ENCODE results near the gene GMDS.

The GMDS gene

GRCh38 chr6:2077826-2078225 is 167.6 kb downstream of the GMDS start:
- Histone ChIP-seq H3K9ac (ENCODE audit: low read length) (no peak overlapping the region), H3K27ac (ENCODE audit: low read depth, low read length) (no peak overlapping the region), H3K27me3 (ENCODE audit: control insufficient read depth in 1 of 2, insufficient read depth in 2 of 2, low read length in 2 of 2) (no peaks in the 10 kb centered on the region), H3K9me3 (ENCODE audit: low read length) (no peaks in the 10 kb centered on the region), H3K4me1 (ENCODE audit: insufficient read depth, low read length) (no peaks in the 10 kb centered on the region), H3K36me3 (ENCODE audit: insufficient read depth, low read length) (no peaks in the 10 kb centered on the region), H3K4me3 (ENCODE audit: low read depth in 1 of 2, low read length in 2 of 2) (no peak overlapping the region)

GRCh38 chr6:2073476-2073875 is 171.9 kb downstream of the GMDS start:
- no peaks in the 10 kb centered on the region for H3K27me3 ChIP-seq (ENCODE audit: control insufficient read depth in 1 of 2, insufficient read depth in 2 of 2, low read length in 2 of 2)
- no peak overlapping the region for H3K27ac ChIP-seq (ENCODE audit: low read depth, low read length)
- no peaks in the 10 kb centered on the region for H3K4me1 ChIP-seq (ENCODE audit: insufficient read depth, low read length)
- no peaks in the 10 kb centered on the region for H3K36me3 ChIP-seq (ENCODE audit: insufficient read depth, low read length)
- H3K4me3 ChIP-seq (ENCODE audit: low read depth in 1 of 2, low read length in 2 of 2) = no peak overlapping the region
- no peaks in the 10 kb centered on the region for H3K9me3 ChIP-seq (ENCODE audit: low read length)
- no peak overlapping the region for H3K9ac ChIP-seq (ENCODE audit: low read length)

GRCh38 chr6:2072453-2072852 is 173.0 kb downstream of the GMDS start:
- no peak overlapping the region for H3K27ac ChIP-seq (ENCODE audit: low read depth, low read length)
- no peak overlapping the region for H3K9ac ChIP-seq (ENCODE audit: low read length)
- no peaks in the 10 kb centered on the region for H3K9me3 ChIP-seq (ENCODE audit: low read length)
- H3K36me3 ChIP-seq (ENCODE audit: insufficient read depth, low read length) = no peaks in the 10 kb centered on the region
- H3K4me3 ChIP-seq (ENCODE audit: low read depth in 1 of 2, low read length in 2 of 2) = no peak overlapping the region
- H3K4me1 ChIP-seq (ENCODE audit: insufficient read depth, low read length) = no peaks in the 10 kb centered on the region
- no peaks in the 10 kb centered on the region for H3K27me3 ChIP-seq (ENCODE audit: control insufficient read depth in 1 of 2, insufficient read depth in 2 of 2, low read length in 2 of 2)

- H3K27ac ChIP-seq (ENCODE audit: low read depth, low read length) = no peak overlapping the region
- no peaks in the 10 kb centered on the region for H3K27me3 ChIP-seq (ENCODE audit: control insufficient read depth in 1 of 2, insufficient read depth in 2 of 2, low read length in 2 of 2)
- H3K36me3 ChIP-seq (ENCODE audit: insufficient read depth, low read length) = no peaks in the 10 kb centered on the region
- no peak overlapping the region for H3K4me3 ChIP-seq (ENCODE audit: low read depth in 1 of 2, low read length in 2 of 2)
- no peaks in the 10 kb centered on the region for H3K9me3 ChIP-seq (ENCODE audit: low read length)
- no peak overlapping the region for H3K9ac ChIP-seq (ENCODE audit: low read length)
- no peaks in the 10 kb centered on the region for H3K4me1 ChIP-seq (ENCODE audit: insufficient read depth, low read length)
Observed at GRCh38 chr6:2063547-2063946, 181.9 kb downstream of the GMDS start.

- Histone ChIP-seq H3K4me1 (ENCODE audit: insufficient read depth, low read length) (no peaks in the 10 kb centered on the region), H3K27me3 (ENCODE audit: control insufficient read depth in 1 of 2, insufficient read depth in 2 of 2, low read length in 2 of 2) (no peaks in the 10 kb centered on the region)
Observed at GRCh38 chr6:2061880-2062279, 183.5 kb downstream of the GMDS start.

GRCh38 chr6:2055911-2056310 is 189.5 kb downstream of the GMDS start:
- no peak overlapping the region for H3K9ac ChIP-seq (ENCODE audit: low read length)
- no peaks in the 10 kb centered on the region for H3K36me3 ChIP-seq (ENCODE audit: insufficient read depth, low read length)
- H3K4me3 ChIP-seq (ENCODE audit: low read depth in 1 of 2, low read length in 2 of 2) = no peak overlapping the region
- no peaks in the 10 kb centered on the region for H3K27me3 ChIP-seq (ENCODE audit: control insufficient read depth in 1 of 2, insufficient read depth in 2 of 2, low read length in 2 of 2)
- H3K27ac ChIP-seq (ENCODE audit: low read depth, low read length) = no peak overlapping the region
- no peaks in the 10 kb centered on the region for H3K4me1 ChIP-seq (ENCODE audit: insufficient read depth, low read length)
- H3K9me3 ChIP-seq (ENCODE audit: low read length) = no peaks in the 10 kb centered on the region

More at GRCh38 chr6:2061880-2062279, 183.5 kb downstream of the GMDS start:
- Histone ChIP-seq H3K4me3 (ENCODE audit: low read depth in 1 of 2, low read length in 2 of 2) (no peak overlapping the region), H3K36me3 (ENCODE audit: insufficient read depth, low read length) (no peaks in the 10 kb centered on the region), H3K9ac (ENCODE audit: low read length) (no peak overlapping the region), H3K9me3 (ENCODE audit: low read length) (no peaks in the 10 kb centered on the region), H3K27ac (ENCODE audit: low read depth, low read length) (no peak overlapping the region)

- no peaks in the 10 kb centered on the region for H3K9me3 ChIP-seq (ENCODE audit: low read length)
- no peak overlapping the region for H3K27ac ChIP-seq (ENCODE audit: low read depth, low read length)
- H3K4me1 ChIP-seq (ENCODE audit: insufficient read depth, low read length) = no peaks in the 10 kb centered on the region
- no peaks in the 10 kb centered on the region for H3K27me3 ChIP-seq (ENCODE audit: control insufficient read depth in 1 of 2, insufficient read depth in 2 of 2, low read length in 2 of 2)
- no peaks in the 10 kb centered on the region for H3K36me3 ChIP-seq (ENCODE audit: insufficient read depth, low read length)
- H3K9ac ChIP-seq (ENCODE audit: low read length) = no peak overlapping the region
- no peak overlapping the region for H3K4me3 ChIP-seq (ENCODE audit: low read depth in 1 of 2, low read length in 2 of 2)
Observed at GRCh38 chr6:2055143-2055542, 190.3 kb downstream of the GMDS start.

- H3K9ac ChIP-seq (ENCODE audit: low read length) = no peak overlapping the region
Observed at GRCh38 chr6:2054516-2055067, 190.8 kb downstream of the GMDS start.

GRCh38 chr6:2053691-2054090 is 191.7 kb downstream of the GMDS start:
- H3K36me3 ChIP-seq (ENCODE audit: insufficient read depth, low read length) = no peaks in the 10 kb centered on the region
- no peaks in the 10 kb centered on the region for H3K4me1 ChIP-seq (ENCODE audit: insufficient read depth, low read length)
- no peaks in the 10 kb centered on the region for H3K9me3 ChIP-seq (ENCODE audit: low read length)
- H3K9ac ChIP-seq (ENCODE audit: low read length) = no peak overlapping the region
- no peaks in the 10 kb centered on the region for H3K27me3 ChIP-seq (ENCODE audit: control insufficient read depth in 1 of 2, insufficient read depth in 2 of 2, low read length in 2 of 2)
- H3K4me3 ChIP-seq (ENCODE audit: low read depth in 1 of 2, low read length in 2 of 2) = no peak overlapping the region
- H3K27ac ChIP-seq (ENCODE audit: low read depth, low read length) = no peak overlapping the region

More at GRCh38 chr6:2054516-2055067, 190.8 kb downstream of the GMDS start:
- Histone ChIP-seq H3K27ac (ENCODE audit: low read depth, low read length) (no peak overlapping the region), H3K4me1 (ENCODE audit: insufficient read depth, low read length) (no peaks in the 10 kb centered on the region), H3K4me3 (ENCODE audit: low read depth in 1 of 2, low read length in 2 of 2) (no peak overlapping the region), H3K9me3 (ENCODE audit: low read length) (no peaks in the 10 kb centered on the region), H3K27me3 (ENCODE audit: control insufficient read depth in 1 of 2, insufficient read depth in 2 of 2, low read length in 2 of 2) (no peaks in the 10 kb centered on the region), H3K36me3 (ENCODE audit: insufficient read depth, low read length) (no peaks in the 10 kb centered on the region)

- no peaks in the 10 kb centered on the region for H3K4me1 ChIP-seq (ENCODE audit: insufficient read depth, low read length)
- no peak overlapping the region for H3K4me3 ChIP-seq (ENCODE audit: low read depth in 1 of 2, low read length in 2 of 2)
- H3K27ac ChIP-seq (ENCODE audit: low read depth, low read length) = no peak overlapping the region
- H3K36me3 ChIP-seq (ENCODE audit: insufficient read depth, low read length) = no peaks in the 10 kb centered on the region
- H3K9ac ChIP-seq (ENCODE audit: low read length) = no peak overlapping the region
- H3K9me3 ChIP-seq (ENCODE audit: low read length) = no peaks in the 10 kb centered on the region
- no peaks in the 10 kb centered on the region for H3K27me3 ChIP-seq (ENCODE audit: control insufficient read depth in 1 of 2, insufficient read depth in 2 of 2, low read length in 2 of 2)
Observed at GRCh38 chr6:2047855-2048254, 197.6 kb downstream of the GMDS start.

- H3K4me1 ChIP-seq (ENCODE audit: insufficient read depth, low read length) = no peaks in the 10 kb centered on the region
- H3K9me3 ChIP-seq (ENCODE audit: low read length) = no peaks in the 10 kb centered on the region
- no peak overlapping the region for H3K9ac ChIP-seq (ENCODE audit: low read length)
- H3K36me3 ChIP-seq (ENCODE audit: insufficient read depth, low read length) = no peaks in the 10 kb centered on the region
- H3K4me3 ChIP-seq (ENCODE audit: low read depth in 1 of 2, low read length in 2 of 2) = no peak overlapping the region
- H3K27me3 ChIP-seq (ENCODE audit: control insufficient read depth in 1 of 2, insufficient read depth in 2 of 2, low read length in 2 of 2) = no peaks in the 10 kb centered on the region
- H3K27ac ChIP-seq (ENCODE audit: low read depth, low read length) = no peak overlapping the region
Observed at GRCh38 chr6:2044192-2044591, 201.2 kb downstream of the GMDS start.

GRCh38 chr6:2042956-2043648 is 202.3 kb downstream of the GMDS start:
- no peaks in the 10 kb centered on the region for H3K27me3 ChIP-seq (ENCODE audit: control insufficient read depth in 1 of 2, insufficient read depth in 2 of 2, low read length in 2 of 2)
- H3K27ac ChIP-seq (ENCODE audit: low read depth, low read length) = no peak overlapping the region
- no peaks in the 10 kb centered on the region for H3K36me3 ChIP-seq (ENCODE audit: insufficient read depth, low read length)
- no peaks in the 10 kb centered on the region for H3K9me3 ChIP-seq (ENCODE audit: low read length)
- no peak overlapping the region for H3K9ac ChIP-seq (ENCODE audit: low read length)
- H3K4me3 ChIP-seq (ENCODE audit: low read depth in 1 of 2, low read length in 2 of 2) = no peak overlapping the region
- no peaks in the 10 kb centered on the region for H3K4me1 ChIP-seq (ENCODE audit: insufficient read depth, low read length)

Data from muscle layer of colon (tissue), 2 donors.